OCI-LY7 (cell line): Measurements from ENCODE around the gene USP16. TPM values are rescaled to one million over a fixed set of nuclear protein-coding genes. Genes with fewer than 3 reads are reported as not detected.

Source experiments
- BruUV-seq: library from RNA; stranded (reverse); fragments of 400-500 nt; replicated peaks from 2 replicates; lab custom pipeline; 2021; lab: Mats Ljungman, UMichigan
- CTCF ChIA-PET: fragments of 300-600 bp; sonication (Branson Sonifier 250); formaldehyde crosslinking; loops from one replicate; lab custom pipeline; 2022; ENCODE audit warnings: antibody characterized with exemption; ENCODE audit not compliant: unreplicated experiment; lab: Charles Lee
- POLR2A ChIA-PET: fragments of 300-600 bp; sonication (Branson Sonifier 250); formaldehyde crosslinking; loops from one replicate; lab custom pipeline; 2022; ENCODE audit warnings: antibody characterized with exemption; lab: Charles Lee
- DNase-seq: peaks from one replicate; pipeline ENCODE4 v3.0.0-alpha.2; 2015; ENCODE audit warnings: low spot score
- H2AFZ ChIP-seq: fragments of 200-600 bp; sonication (generic), shearing (Covaris generic); 2 replicates; pipeline ENCODE4 v1.6.1; 2014; ENCODE audit warnings: mild to moderate bottlenecking, antibody characterized with exemption, low read length, moderate library complexity
- H3K27ac ChIP-seq: fragments of 200-600 bp; sonication (generic); 2 replicates; pipeline ENCODE4 v1.5.1; 2014; ENCODE audit warnings: mixed run types, low read depth, mild to moderate bottlenecking, moderate library complexity, low read length, inconsistent platforms; ENCODE audit not compliant: poor library complexity, severe bottlenecking
- H3K36me3 ChIP-seq: fragments of 200-600 bp; sonication (generic); 2 replicates; pipeline ENCODE4 v1.6.1; 2014; ENCODE audit warnings: mild to moderate bottlenecking, antibody characterized with exemption, low read length, moderate library complexity, mixed read lengths; ENCODE audit not compliant: insufficient read depth
- H3K4me1 ChIP-seq: fragments of 200-600 bp; sonication (generic); 2 replicates; pipeline ENCODE4 v1.5.1; 2014; ENCODE audit warnings: mild to moderate bottlenecking, low read length; ENCODE audit not compliant: insufficient read depth, poor library complexity, severe bottlenecking
- H3K4me2 ChIP-seq: fragments of 200-600 bp; sonication (generic); 2 replicates; pipeline ENCODE4 v1.6.1; 2014; ENCODE audit warnings: mild to moderate bottlenecking, low read length
- H3K4me3 ChIP-seq: fragments of 200-600 bp; sonication (generic); 2 replicates; pipeline ENCODE4 v1.5.1; 2014; ENCODE audit warnings: mild to moderate bottlenecking, low read depth, low read length; ENCODE audit not compliant: poor library complexity, severe bottlenecking
- H3K79me2 ChIP-seq: fragments of 200-600 bp; sonication (generic); 2 replicates; pipeline ENCODE4 v1.6.1; 2016; ENCODE audit warnings: low read depth, mild to moderate bottlenecking, low read length, moderate library complexity, mixed read lengths; ENCODE audit not compliant: insufficient read depth
- H3K9me2 ChIP-seq: fragments of 200-600 bp; sonication (generic); 2 replicates; pipeline ENCODE4 v1.6.1; 2016; ENCODE audit warnings: mild to moderate bottlenecking, low read length, mixed read lengths; ENCODE audit not compliant: insufficient read depth
- H3K9me3 ChIP-seq: fragments of 200-600 bp; sonication (generic); 2 replicates; pipeline ENCODE4 v1.6.1; 2014; ENCODE audit warnings: mild to moderate bottlenecking, mixed run types, low read length, mixed read lengths
- H4K20me1 ChIP-seq: fragments of 200-600 bp; sonication (generic); 2 replicates; pipeline ENCODE4 v1.6.1; 2014; ENCODE audit warnings: mild to moderate bottlenecking, antibody characterized with exemption, low read length, moderate library complexity, mixed read lengths; ENCODE audit not compliant: insufficient read depth
- EZH2phosphoT487 ChIP-seq: fragments of 200-600 bp; sonication (generic); IDR thresholded peaks from 2 replicates; pipeline ENCODE4 v1.6.1; 2018; ENCODE audit warnings: low read depth, borderline replicate concordance, mild to moderate bottlenecking, mixed run types, antibody characterized with exemption, low read length, moderate library complexity, mixed read lengths
- intact Hi-C: fragments of 100-400 bp; cut with micrococcal nuclease; formaldehyde crosslinking; loops from one replicate; pipeline ENCODE4 v1.10.0; 2022; ENCODE audit not compliant: unreplicated experiment
- total RNA-seq, 2 experiments: library from RNA; depleted of rRNA in 1 of 2; stranded (reverse); fragments of >200 nt in 1 of 2; shearing (Covaris generic) in 1 of 2; gene quantifications; 2 replicates each; pipeline ENCODE4 v1.2.3, GENCODE V29; 2014 to 2022
- TF ChIP-seq, protein P1 (sequence below): fragments of 200-600 bp; sonication (generic); conservative IDR thresholded peaks from 2 replicates; pipeline ENCODE4 v1.5.1; 2014; ENCODE audit warnings: mild to moderate bottlenecking, antibody characterized with exemption, low read length, moderate library complexity, mixed read lengths

USP16 gene
- total RNA-seq, 2 experiments from 2014 or later: 22.8 to 34.2 TPM

GRCh38 chr21:29064850-29065481 lies 40.5 kb downstream of the USP16 start:
- intact Hi-C loops: no loop called here
- Histone ChIP-seq H3K4me1 (peaks cover 15% of the 10 kb centered on the region), H3K79me2 (peaks cover 55% of the 10 kb centered on the region), H3K9me3 (no peaks in the 10 kb centered on the region), H3K4me2 (no peak overlapping the region), H3K4me3 (no peak overlapping the region), H3K27ac (peak overlapping the region; percentile 34), H3K9me2 (no peaks in the 10 kb centered on the region), H3K36me3 (peaks cover 99% of the 10 kb centered on the region), H2AFZ (no peak overlapping the region), H4K20me1 (peaks cover 42% of the 10 kb centered on the region; the same call in 1 of the 2 replicates)
- no peak for TF ChIP-seq EZH2phosphoT487
- TF ChIP-seq, protein P1, sequence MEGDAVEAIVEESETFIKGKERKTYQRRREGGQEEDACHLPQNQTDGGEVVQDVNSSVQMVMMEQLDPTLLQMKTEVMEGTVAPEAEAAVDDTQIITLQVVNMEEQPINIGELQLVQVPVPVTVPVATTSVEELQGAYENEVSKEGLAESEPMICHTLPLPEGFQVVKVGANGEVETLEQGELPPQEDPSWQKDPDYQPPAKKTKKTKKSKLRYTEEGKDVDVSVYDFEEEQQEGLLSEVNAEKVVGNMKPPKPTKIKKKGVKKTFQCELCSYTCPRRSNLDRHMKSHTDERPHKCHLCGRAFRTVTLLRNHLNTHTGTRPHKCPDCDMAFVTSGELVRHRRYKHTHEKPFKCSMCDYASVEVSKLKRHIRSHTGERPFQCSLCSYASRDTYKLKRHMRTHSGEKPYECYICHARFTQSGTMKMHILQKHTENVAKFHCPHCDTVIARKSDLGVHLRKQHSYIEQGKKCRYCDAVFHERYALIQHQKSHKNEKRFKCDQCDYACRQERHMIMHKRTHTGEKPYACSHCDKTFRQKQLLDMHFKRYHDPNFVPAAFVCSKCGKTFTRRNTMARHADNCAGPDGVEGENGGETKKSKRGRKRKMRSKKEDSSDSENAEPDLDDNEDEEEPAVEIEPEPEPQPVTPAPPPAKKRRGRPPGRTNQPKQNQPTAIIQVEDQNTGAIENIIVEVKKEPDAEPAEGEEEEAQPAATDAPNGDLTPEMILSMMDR: no peak
- POLR2A ChIA-PET: interaction anchor here (0.7 to 1.4 kb wide), 5 partner anchors 8 to 62 kb away, joined by 3 to 4 read pairs (median 4); no protein-coding TSS in a partner anchor
- peak; percentile 18 for DNase-seq
- BruUV-seq: no TSS peak
- CTCF ChIA-PET: no interaction called here

- intact Hi-C loops: loop anchor here (1.0 to 2.0 kb wide), 3 partner anchors 48 to 226 kb away; partner anchors contain the start of genes BACH1, LTN1 and USP16
- Histone ChIP-seq H3K4me2 (peak overlapping the region; percentile 98), H3K9me2 (no peaks in the 10 kb centered on the region), H3K4me3 (peak overlapping the region; percentile 100), H3K9me3 (no peaks in the 10 kb centered on the region), H3K4me1 (peaks cover 41% of the 10 kb centered on the region), H3K27ac (peak overlapping the region; percentile 74), H2AFZ (peak overlapping the region; percentile 47; the same call in 1 of the 2 replicates), H3K36me3 (peaks cover 55% of the 10 kb centered on the region), H3K79me2 (peaks cover 62% of the 10 kb centered on the region), H4K20me1 (peaks cover 48% of the 10 kb centered on the region)
- no peak for TF ChIP-seq EZH2phosphoT487
- TF ChIP-seq, protein P1: no peak
- BruUV-seq: no TSS peak
- DNase-seq: peak; percentile 50
- CTCF ChIA-PET: no interaction called here
- POLR2A ChIA-PET: interaction anchor here (0.6 to 4.6 kb wide), 13 partner anchors 8 to 227 kb away, joined by 3 to 35 read pairs (median 7); partner anchors contain the start of genes RWDD2B and USP16
Measured at GRCh38 chr21:29072873-29073221, 48.4 kb downstream of the USP16 start.
